DMS153 treated with DMSO at 0.1 percent for 48 hours (cell line): ENCODE results near the gene KIRREL3.

ENCODE experiments used
- DNase-seq: peaks from one replicate; lab custom pipeline; 2025; ENCODE audit not compliant: unreplicated experiment; lab: John Stamatoyannopoulos, UW

KIRREL3 gene

GRCh38 chr11:126415128-126415527, 585.4 kb downstream of the KIRREL3 start:
- no peak for DNase-seq

- no peak for DNase-seq
Measured at GRCh38 chr11:126414615-126415014, 586.0 kb downstream of the KIRREL3 start.

- DNase-seq, result no peak
Measured at GRCh38 chr11:126413843-126414405, 586.6 kb downstream of the KIRREL3 start.

GRCh38 chr11:126413426-126413825, 587.1 kb downstream of the KIRREL3 start:
- DNase-seq, result no peak

- no peak for DNase-seq
Measured at GRCh38 chr11:126411971-126412381, 588.6 kb downstream of the KIRREL3 start.

GRCh38 chr11:126410649-126411048, 589.9 kb downstream of the KIRREL3 start:
- DNase-seq, result no peak

GRCh38 chr11:126409620-126409985, 591.0 kb downstream of the KIRREL3 start:
- DNase-seq, result no peak

GRCh38 chr11:126408901-126409619, 591.5 kb downstream of the KIRREL3 start:
- no peak for DNase-seq

GRCh38 chr11:126408496-126408895, 592.1 kb downstream of the KIRREL3 start:
- DNase-seq, result no peak

- no peak for DNase-seq
Measured at GRCh38 chr11:126407682-126408288, 592.8 kb downstream of the KIRREL3 start.

- no peak for DNase-seq
Measured at GRCh38 chr11:126407101-126407521, 593.5 kb downstream of the KIRREL3 start.

- DNase-seq, result no peak
Measured at GRCh38 chr11:126406368-126406767, 594.2 kb downstream of the KIRREL3 start.

GRCh38 chr11:126405906-126406305, 594.7 kb downstream of the KIRREL3 start:
- DNase-seq, result no peak

- no peak for DNase-seq
Measured at GRCh38 chr11:126405374-126405773, 595.2 kb downstream of the KIRREL3 start.

GRCh38 chr11:126404367-126404766, 596.2 kb downstream of the KIRREL3 start:
- DNase-seq, result no peak

- no peak for DNase-seq
Measured at GRCh38 chr11:126403658-126404057, 596.9 kb downstream of the KIRREL3 start.

- no peak for DNase-seq
Measured at GRCh38 chr11:126403022-126403581, 597.5 kb downstream of the KIRREL3 start.

- no peak for DNase-seq
Measured at GRCh38 chr11:126400479-126400878, 600.1 kb downstream of the KIRREL3 start.

GRCh38 chr11:126400019-126400418, 600.6 kb downstream of the KIRREL3 start:
- DNase-seq, result no peak

- no peak for DNase-seq
Measured at GRCh38 chr11:126398721-126399120, 601.8 kb downstream of the KIRREL3 start.

- DNase-seq, result no peak
Measured at GRCh38 chr11:126398296-126398695, 602.3 kb downstream of the KIRREL3 start.

- no peak for DNase-seq
Measured at GRCh38 chr11:126396965-126397364, 603.6 kb downstream of the KIRREL3 start.
